ENCODE data around the gene OR6J1. TPM values are rescaled to one million over a fixed set of nuclear protein-coding genes. Genes with fewer than 3 reads are reported as not detected.

Gene OR6J1
- total and polyA plus RNA-seq, 9 of the 15 experiments (the other 6 are each of a cell fraction or from before 2014, with no cell fraction given), result not detected

GRCh38 chr14:22630486-22630885 lies 13.7 kb downstream of the OR6J1 start:
- no peak for TF ChIP-seq MTF1 (CRISPR knock-in tag; IDR thresholded peaks at IDR 0.05; ENCODE audit: borderline replicate concordance)
- no peak for TF ChIP-seq ZNF253 (CRISPR knock-in tag; conservative IDR thresholded peaks at IDR 0.05)
- no peak for TF ChIP-seq FOXK1 (CRISPR knock-in tag; IDR thresholded peaks at IDR 0.05; ENCODE audit: borderline replicate concordance)
- no peak for TF ChIP-seq RB1 (IDR thresholded peaks at IDR 0.05; ENCODE audit: low read depth)
- 0 out of 6 replicates have a peak, but pooled peaks of 1 of the 3 experiments have one; percentile 4 for TF ChIP-seq CTCF (IDR thresholded peaks at IDR 0.05 in 2 of 3, conservative IDR thresholded peaks at IDR 0.05 in 1 of 3; ENCODE audit: insufficient read depth in 2 of 3, low read depth in 1 of 3, low read length in 3 of 3)
- no peaks in the 10 kb centered on the region for H3K27me3 ChIP-seq (ENCODE audit: control insufficient read depth in 2 of 2, insufficient read depth in 2 of 2, low read length in 2 of 2)
- no peak overlapping the region for H3K4me2 ChIP-seq (ENCODE audit: insufficient read depth, low read length)
- CTCF ChIA-PET (ENCODE audit: low intra/inter-chr PET ratio), result no interaction called here
- FAIRE-seq (no peak), ATAC-seq (no peak), DNase-seq (ENCODE audit: extremely low read depth in 1 of 4, low spot score in 3 of 4) (no peak)
- H3K27ac ChIP-seq (ENCODE audit: extremely low read depth, low read depth, low read length), result no peak overlapping the region
- no peaks in the 10 kb centered on the region for H3K9me3 ChIP-seq (replicated peaks; ENCODE audit: control insufficient read depth, insufficient read depth, low read depth, low read length)
- H4K20me1 ChIP-seq (replicated peaks; ENCODE audit: control insufficient read depth, insufficient read depth, low read length), result no peaks in the 10 kb centered on the region
- no TSS peak for BruUV-seq (replicated peaks)
- POLR2A ChIA-PET, result no interaction called here
- no peaks in the 10 kb centered on the region for H3K36me3 ChIP-seq (ENCODE audit: control insufficient read depth, insufficient read depth, low read length)
- no peak overlapping the region for H2AFZ ChIP-seq (ENCODE audit: low read depth, low read length)
- 22% methylated on average over 2 of the region's 2 CpGs for WGBS (ENCODE audit: insufficient coverage, low coverage, missing lambda C conversion rate)
- H3K9me1 ChIP-seq (ENCODE audit: control insufficient read depth, insufficient read depth, low read length), result no peaks in the 10 kb centered on the region
- H3K9ac ChIP-seq (ENCODE audit: insufficient read depth in 1 of 2, low read depth in 2 of 2, low read length in 2 of 2), result no peak overlapping the region
- H3K4me1 ChIP-seq (replicated peaks in 1 of 2; ENCODE audit: control insufficient read depth in 2 of 2, insufficient read depth in 2 of 2, low read length in 2 of 2), result peaks cover 0 to 2% of the 10 kb centered on the region in 2 experiments; a peak in 1 of 5 replicates
- in situ Hi-C loops (cut with MboI) (no loop called here), intact Hi-C loops (cut with micrococcal nuclease) (no loop called here)
- no peaks in the 10 kb centered on the region for H3K79me2 ChIP-seq (ENCODE audit: control insufficient read depth, insufficient read depth, low read length)
- no peak overlapping the region for H3K4me3 ChIP-seq
